ENCODE results near the gene CGNL1. TPM values are rescaled to one million over a fixed set of nuclear protein-coding genes. Genes with fewer than 3 reads are reported as not detected.

The CGNL1 gene
- total RNA-seq, 1 experiment from 2014 or later, result 34.6 TPM

- Histone ChIP-seq H3K27ac (ENCODE audit: insufficient read length, low read depth, low read length) (no peak overlapping the region), H2BK120ac (ENCODE audit: low read depth, low read length, poor library complexity, severe bottlenecking) (no peak overlapping the region), H4K8ac (replicated peaks; ENCODE audit: insufficient read length, low read depth, low read length) (no peak overlapping the region), H3K27me3 (ENCODE audit: insufficient read depth, low read length) (no peaks in the 10 kb centered on the region), H2BK5ac (ENCODE audit: insufficient read length, low read length) (no peak overlapping the region), H3K79me1 (ENCODE audit: insufficient read depth, low read depth, low read length, poor library complexity, severe bottlenecking) (no peaks in the 10 kb centered on the region), H3K4me1 (ENCODE audit: insufficient read depth, low read length) (no peaks in the 10 kb centered on the region), H2AK5ac (ENCODE audit: insufficient read length, low read length) (no peak overlapping the region), H3K14ac (ENCODE audit: insufficient read depth, low read length) (no peak overlapping the region), H2BK15ac (ENCODE audit: low read depth, low read length) (no peak overlapping the region), H2AFZ (ENCODE audit: low read length) (no peak overlapping the region), H3K23ac (ENCODE audit: insufficient read length, low read depth, low read length) (no peak overlapping the region), H4K20me1 (ENCODE audit: control insufficient read depth, insufficient read depth, insufficient read length) (no peaks in the 10 kb centered on the region), H4K5ac (ENCODE audit: insufficient read length, low read depth, low read length) (no peak overlapping the region), H3K18ac (ENCODE audit: insufficient read length, low read depth, low read length) (no peak overlapping the region), H3T11ph (ENCODE audit: low read length) (no peak overlapping the region), H3K9me3 (ENCODE audit: control insufficient read depth, low read depth, low read length) (no peaks in the 10 kb centered on the region), H2BK20ac (ENCODE audit: low read depth, low read length, poor library complexity, severe bottlenecking) (no peak overlapping the region), H3K4ac (ENCODE audit: low read depth, low read length) (no peak overlapping the region), H3K4me2 (ENCODE audit: insufficient read depth, insufficient read length, low read length) (no peak overlapping the region), H4K91ac (ENCODE audit: insufficient read length, low read depth, low read length) (no peak overlapping the region), H3K23me2 (ENCODE audit: insufficient read length, low read depth, low read length, poor library complexity, severe bottlenecking) (no peaks in the 10 kb centered on the region), H3K56ac (ENCODE audit: insufficient read length, low read depth, low read length) (no peak overlapping the region), H3K9ac (ENCODE audit: extremely low read depth, insufficient read length, low read length) (no peak overlapping the region), H2BK12ac (ENCODE audit: insufficient read length, low read depth, low read length) (no peak overlapping the region), H3K79me2 (ENCODE audit: insufficient read depth, low read length) (no peaks in the 10 kb centered on the region)
- TF ChIP-seq CTCF (conservative IDR thresholded peaks at IDR 0.05), result no peak
- Mint-ChIP-seq H3K9me3 (no peaks in the 10 kb centered on the region), H3K4me1 (peaks cover 8 to 16% of the 10 kb centered on the region in 2 experiments), H3K27ac (no peak overlapping the region), H3K27me3 (ENCODE audit: low read depth) (no peaks in the 10 kb centered on the region), H3K4me3 (no peak overlapping the region), H3K36me3 (ENCODE audit: insufficient read depth in 1 of 3, low read depth in 3 of 3) (no peaks in the 10 kb centered on the region)
- WGBS (ENCODE audit: extremely low coverage, insufficient read length, low lambda C conversion rate), result no CpG with 5 or more reads among the region's 2 CpGs
- DNase-seq, result no peak
Observed at GRCh38 chr15:57568299-57568698, 192.0 kb downstream of the CGNL1 start.
